Calu3 (cell line): ENCODE measurements around the gene ERCC6L. TPM values are rescaled to one million over a fixed set of nuclear protein-coding genes. Genes with fewer than 3 reads are reported as not detected.

ENCODE experiments used
- BruUV-seq: library from RNA; stranded (reverse); fragments of 400-500 nt; replicated peaks from 2 replicates; lab custom pipeline; 2021; lab: Mats Ljungman, UMichigan
- CTCF ChIA-PET: fragments of 300-600 bp; sonication (Branson Sonifier 250); formaldehyde crosslinking; loops from one replicate; lab custom pipeline; 2022; ENCODE audit warnings: antibody characterized with exemption; lab: Charles Lee
- DNase-seq: peaks from one replicate; pipeline ENCODE4 v3.0.0; 2022
- H3K27ac Mint-ChIP-seq: one replicate; pipeline ENCODE4 v1.8.0; 2022; ENCODE audit warnings: mixed read lengths; ENCODE audit not compliant: unreplicated experiment
- H3K27me3 Mint-ChIP-seq: one replicate; pipeline ENCODE4 v1.8.0; 2022; ENCODE audit warnings: mixed read lengths; ENCODE audit not compliant: unreplicated experiment
- H3K36me3 Mint-ChIP-seq: one replicate; pipeline ENCODE4 v1.8.0; 2022; ENCODE audit warnings: mild to moderate bottlenecking, moderate library complexity, mixed read lengths; ENCODE audit not compliant: insufficient read depth, unreplicated experiment
- H3K4me1 Mint-ChIP-seq: one replicate; pipeline ENCODE4 v1.8.0; 2022; ENCODE audit warnings: mild to moderate bottlenecking, low read depth, mixed read lengths; ENCODE audit not compliant: unreplicated experiment
- H3K4me3 Mint-ChIP-seq: one replicate; pipeline ENCODE4 v1.8.0; 2022; ENCODE audit warnings: mild to moderate bottlenecking, low read depth, moderate library complexity, mixed read lengths; ENCODE audit not compliant: unreplicated experiment
- H3K9me3 Mint-ChIP-seq: one replicate; pipeline ENCODE4 v1.8.0; 2022; ENCODE audit warnings: low read depth, mixed read lengths; ENCODE audit not compliant: unreplicated experiment
- intact Hi-C: fragments of 100-400 bp; cut with micrococcal nuclease; formaldehyde crosslinking; loops from one replicate; pipeline ENCODE4 v1.10.0; 2022; ENCODE audit not compliant: unreplicated experiment
- total RNA-seq: library from RNA; stranded (reverse); gene quantifications from 2 replicates; pipeline ENCODE4 v1.2.3, GENCODE V29; 2022
- TF ChIP-seq, protein P1 (sequence below): fragments of 200-600 bp; IDR thresholded peaks from one replicate; pipeline ENCODE4 v1.8.0; 2022; ENCODE audit warnings: antibody characterized with exemption; ENCODE audit not compliant: unreplicated experiment

The ERCC6L gene
- total RNA-seq, 1 experiment from 2014 or later: 11.0 TPM

DNA sequence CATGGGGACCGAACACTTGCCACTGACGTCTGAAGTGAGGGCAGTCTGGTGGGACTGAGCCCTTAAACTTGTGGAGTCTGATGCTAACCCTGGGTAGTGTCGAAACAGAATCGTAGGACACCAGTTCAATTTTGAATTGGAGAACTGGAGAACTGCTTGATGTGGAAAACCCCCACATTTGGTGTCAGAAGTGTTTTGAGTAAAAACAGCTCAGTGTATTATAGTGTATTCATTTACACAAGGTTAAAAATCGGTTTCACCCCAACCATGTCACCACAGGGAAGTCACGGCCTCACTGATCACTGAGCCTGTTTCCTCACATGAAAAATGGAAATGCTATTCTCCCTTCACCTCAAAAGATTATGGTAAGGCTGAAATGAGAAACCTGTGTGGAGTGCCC, 35.4 kb downstream of the ERCC6L start:
- CTCF ChIA-PET: no interaction called here
- H3K9me3 Mint-ChIP-seq: no peaks in the 10 kb centered on the region

GRCh38 chrX:72202792-72203401, 35.9 kb downstream of the ERCC6L start:
- intact Hi-C loops: no loop called here
- H3K27ac Mint-ChIP-seq: no peak overlapping the region
- H3K4me3 Mint-ChIP-seq: no peak overlapping the region
- TF ChIP-seq, protein P1, sequence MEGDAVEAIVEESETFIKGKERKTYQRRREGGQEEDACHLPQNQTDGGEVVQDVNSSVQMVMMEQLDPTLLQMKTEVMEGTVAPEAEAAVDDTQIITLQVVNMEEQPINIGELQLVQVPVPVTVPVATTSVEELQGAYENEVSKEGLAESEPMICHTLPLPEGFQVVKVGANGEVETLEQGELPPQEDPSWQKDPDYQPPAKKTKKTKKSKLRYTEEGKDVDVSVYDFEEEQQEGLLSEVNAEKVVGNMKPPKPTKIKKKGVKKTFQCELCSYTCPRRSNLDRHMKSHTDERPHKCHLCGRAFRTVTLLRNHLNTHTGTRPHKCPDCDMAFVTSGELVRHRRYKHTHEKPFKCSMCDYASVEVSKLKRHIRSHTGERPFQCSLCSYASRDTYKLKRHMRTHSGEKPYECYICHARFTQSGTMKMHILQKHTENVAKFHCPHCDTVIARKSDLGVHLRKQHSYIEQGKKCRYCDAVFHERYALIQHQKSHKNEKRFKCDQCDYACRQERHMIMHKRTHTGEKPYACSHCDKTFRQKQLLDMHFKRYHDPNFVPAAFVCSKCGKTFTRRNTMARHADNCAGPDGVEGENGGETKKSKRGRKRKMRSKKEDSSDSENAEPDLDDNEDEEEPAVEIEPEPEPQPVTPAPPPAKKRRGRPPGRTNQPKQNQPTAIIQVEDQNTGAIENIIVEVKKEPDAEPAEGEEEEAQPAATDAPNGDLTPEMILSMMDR: no peak
- DNase-seq: no peak
- no peaks in the 10 kb centered on the region for H3K36me3 Mint-ChIP-seq
- H3K9me3 Mint-ChIP-seq: no peaks in the 10 kb centered on the region
- H3K27me3 Mint-ChIP-seq: no peaks in the 10 kb centered on the region
- BruUV-seq: no TSS peak
- CTCF ChIA-PET: no interaction called here
- no peaks in the 10 kb centered on the region for H3K4me1 Mint-ChIP-seq

More for the DNA sequence above, 35.4 kb downstream of the ERCC6L start:
- intact Hi-C loops: no loop called here
- TF ChIP-seq, protein P1: no peak
- Mint-ChIP-seq H3K27ac (no peak overlapping the region), H3K36me3 (no peaks in the 10 kb centered on the region), H3K27me3 (no peaks in the 10 kb centered on the region), H3K4me1 (no peaks in the 10 kb centered on the region), H3K4me3 (no peak overlapping the region)
- no TSS peak for BruUV-seq
- no peak for DNase-seq

GRCh38 chrX:72201836-72202536, 36.8 kb downstream of the ERCC6L start:
- TF ChIP-seq, protein P1: no peak
- Mint-ChIP-seq H3K4me1 (no peaks in the 10 kb centered on the region), H3K9me3 (no peaks in the 10 kb centered on the region), H3K27me3 (no peaks in the 10 kb centered on the region), H3K27ac (no peak overlapping the region), H3K4me3 (no peak overlapping the region), H3K36me3 (no peaks in the 10 kb centered on the region)
- DNase-seq: no peak
- CTCF ChIA-PET: no interaction called here
- BruUV-seq: no TSS peak
- intact Hi-C loops: no loop called here

DNA sequence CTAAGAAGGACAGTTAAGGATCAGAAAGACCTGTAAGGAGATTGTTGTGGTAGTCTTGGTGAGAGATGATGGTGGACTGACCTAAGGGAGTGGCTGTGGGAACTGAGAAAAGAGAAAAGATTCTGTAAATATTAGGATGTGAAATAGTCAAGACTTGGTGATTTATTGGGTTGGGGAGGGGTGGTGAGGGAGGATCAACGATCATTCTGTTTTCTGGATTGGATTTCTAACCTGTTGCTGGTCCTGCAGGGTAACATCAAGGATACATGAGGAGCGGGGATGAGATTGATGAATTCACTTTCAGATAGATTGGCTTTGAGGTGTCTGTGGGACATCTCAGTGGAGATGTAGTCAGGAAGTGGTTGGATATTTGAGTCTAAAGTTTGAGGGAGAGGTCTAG, 55.9 kb downstream of the ERCC6L start:
- no TSS peak for BruUV-seq
- DNase-seq: no peak
- Mint-ChIP-seq H3K36me3 (no peaks in the 10 kb centered on the region), H3K4me3 (no peak overlapping the region), H3K27me3 (no peaks in the 10 kb centered on the region), H3K9me3 (no peaks in the 10 kb centered on the region), H3K27ac (no peak overlapping the region), H3K4me1 (no peaks in the 10 kb centered on the region)
- TF ChIP-seq, protein P1: no peak
- CTCF ChIA-PET: no interaction called here
- intact Hi-C loops: no loop called here
